H1 (cell line): Measurements from ENCODE around the gene HERC4. TPM values are rescaled to one million over a fixed set of nuclear protein-coding genes. Genes with fewer than 3 reads are reported as not detected.

ENCODE experiments used
- BCL11A ChIP-seq, 2 experiments: IDR thresholded peaks; one replicate each; pipeline ENCODE4 v1.6.1; 2011; ENCODE audit warnings: low read depth in 2 of 2, low read length in 2 of 2, mild to moderate bottlenecking in 2 of 2
- CEBPB ChIP-seq: IDR thresholded peaks from 2 replicates; pipeline ENCODE4 v1.6.1; 2012; ENCODE audit warnings: low read depth, low read length
- JUN ChIP-seq: IDR thresholded peaks from 2 replicates; pipeline ENCODE4 v1.6.1; 2011; ENCODE audit warnings: low read depth, mild to moderate bottlenecking, improper control_type of control experiment, low read length
- NANOG ChIP-seq: IDR thresholded peaks from 2 replicates; pipeline ENCODE4 v1.6.1; 2011; ENCODE audit warnings: low read length, low read depth, mild to moderate bottlenecking, inconsistent platforms; ENCODE audit not compliant: insufficient read depth, poor library complexity, severe bottlenecking
- RAD21 ChIP-seq, 2 experiments: IDR thresholded peaks in 1 of 2; conservative IDR thresholded peaks in 1 of 2; 2 replicates each; pipeline ENCODE4 v1.6.1; 2011; ENCODE audit warnings: low read depth in 2 of 2, low read length in 2 of 2, improper control_type of control experiment in 1 of 2, inconsistent platforms in 1 of 2, mild to moderate bottlenecking in 1 of 2, moderate library complexity in 1 of 2
- TCF12 ChIP-seq: IDR thresholded peaks from 2 replicates; pipeline ENCODE4 v1.6.1; 2011; ENCODE audit warnings: low read depth, mild to moderate bottlenecking, low read length
- polyA plus RNA-seq, 7 experiments: library from polyadenylated mRNA; depleted of rRNA in 3 of 7; stranded (reverse) in 5 of 7; unstranded in 2 of 7; fragments of >200 nt in 5 of 7; fragments of 200-250 nt in 2 of 7; gene quantifications; 1 replicate in 5 of 7; 2 replicates in 1 of 7; 4 replicates in 1 of 7; pipeline versions ENCODE4 v1.2.1 to v1.2.3, GENCODE V29; 2011 to 2013; ENCODE audit warnings: missing spikeins in 2 of 7, mixed read lengths in 2 of 7
- total RNA-seq: library from RNA; stranded (reverse); fragmentation: NEBNext Ultra II Directional; extraction: Animal tissue kit (Norgen Biotek cat#: 25700); gene quantifications from 2 replicates; pipeline ENCODE4 v1.2.1, GENCODE V29; 2021
- TF ChIP-seq, protein P1 (sequence below): IDR thresholded peaks from 2 replicates; pipeline ENCODE4 v1.6.1; 2012; ENCODE audit warnings: inconsistent platforms

Gene HERC4
- total and polyA plus RNA-seq, 2 of the 8 experiments (the other 6 are each of a cell fraction or from before 2014, with no cell fraction given), result 7.5 to 44.0 TPM

DNA sequence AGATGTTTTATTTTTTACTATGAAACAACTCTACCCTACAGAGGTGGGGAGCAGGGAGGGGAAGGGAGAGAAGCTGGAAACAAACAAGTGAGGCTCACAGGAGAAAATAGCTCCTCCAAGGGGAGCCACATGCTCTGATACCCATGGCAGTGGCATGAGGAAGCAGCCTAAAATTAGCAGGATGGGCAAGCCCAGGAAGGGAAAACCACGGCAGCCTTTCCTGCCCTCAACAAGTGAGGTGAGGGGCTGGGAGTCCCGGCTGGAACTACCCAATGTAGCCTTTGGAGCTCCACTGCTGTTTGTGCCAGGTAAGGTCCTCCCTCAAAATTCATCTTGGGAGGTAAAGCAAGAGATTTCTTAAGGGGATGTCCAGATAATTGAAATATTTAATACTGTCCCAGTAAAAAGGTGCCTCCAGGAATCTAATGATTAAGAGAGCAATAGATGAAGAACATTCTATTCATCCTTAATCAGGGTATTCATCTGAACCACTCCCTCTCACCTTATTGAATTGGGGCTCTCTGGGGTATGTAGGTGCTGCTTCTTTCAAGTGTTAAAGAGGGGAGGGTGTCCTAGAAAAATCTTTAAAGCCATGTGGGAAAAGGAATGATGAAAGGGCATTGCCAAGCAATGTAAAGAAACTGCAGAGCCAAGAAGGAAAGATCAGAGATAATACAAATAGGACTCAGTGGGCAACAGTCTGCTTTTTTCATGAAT is 12.8 kb upstream of the HERC4 start (continued):
- TF ChIP-seq BCL11A (IDR thresholded peaks at IDR 0.05; ENCODE audit: low read depth in 2 of 2, low read length in 2 of 2) (no peak), CEBPB (no peak), JUN (no peak), TCF12 (no peak), NANOG (no peak), RAD21 (IDR thresholded peaks at IDR 0.05 in 1 of 2, conservative IDR thresholded peaks at IDR 0.05 in 1 of 2; ENCODE audit: low read depth in 2 of 2, low read length in 2 of 2) (no peak)
- TF ChIP-seq, protein P1, sequence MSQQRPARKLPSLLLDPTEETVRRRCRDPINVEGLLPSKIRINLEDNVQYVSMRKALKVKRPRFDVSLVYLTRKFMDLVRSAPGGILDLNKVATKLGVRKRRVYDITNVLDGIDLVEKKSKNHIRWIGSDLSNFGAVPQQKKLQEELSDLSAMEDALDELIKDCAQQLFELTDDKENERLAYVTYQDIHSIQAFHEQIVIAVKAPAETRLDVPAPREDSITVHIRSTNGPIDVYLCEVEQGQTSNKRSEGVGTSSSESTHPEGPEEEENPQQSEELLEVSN, result no peak
